HG03196 (cell line): ENCODE results near the gene PDE11A.

Source experiments
- ATAC-seq: cut with Tn5 transposase; IDR thresholded peaks from one replicate; pipeline ENCODE4 v1.9.1; 2021; ENCODE audit not compliant: unreplicated experiment

Gene PDE11A

DNA sequence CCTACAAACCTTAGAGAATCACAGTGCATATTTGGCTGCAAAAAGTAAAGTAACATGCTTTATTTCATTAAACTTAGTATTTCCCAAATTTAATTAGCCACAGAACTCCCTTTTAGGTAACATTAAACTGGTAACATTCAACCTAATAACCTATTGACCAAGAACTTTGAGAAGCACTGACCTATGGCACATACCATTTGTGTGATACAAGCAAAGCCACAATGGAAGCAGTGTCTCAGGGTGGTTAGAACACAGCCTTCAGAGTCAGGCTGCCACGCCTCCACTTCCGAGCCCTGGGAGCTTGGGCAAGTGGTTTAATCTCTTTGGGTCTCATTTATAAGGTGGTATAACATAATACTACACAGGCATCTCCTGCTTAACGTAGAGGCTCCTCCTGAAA lies 301.4 kb downstream of the PDE11A start:
- no peak for ATAC-seq

GRCh38 chr2:177767768-177768167 lies 304.8 kb downstream of the PDE11A start:
- no peak for ATAC-seq

DNA sequence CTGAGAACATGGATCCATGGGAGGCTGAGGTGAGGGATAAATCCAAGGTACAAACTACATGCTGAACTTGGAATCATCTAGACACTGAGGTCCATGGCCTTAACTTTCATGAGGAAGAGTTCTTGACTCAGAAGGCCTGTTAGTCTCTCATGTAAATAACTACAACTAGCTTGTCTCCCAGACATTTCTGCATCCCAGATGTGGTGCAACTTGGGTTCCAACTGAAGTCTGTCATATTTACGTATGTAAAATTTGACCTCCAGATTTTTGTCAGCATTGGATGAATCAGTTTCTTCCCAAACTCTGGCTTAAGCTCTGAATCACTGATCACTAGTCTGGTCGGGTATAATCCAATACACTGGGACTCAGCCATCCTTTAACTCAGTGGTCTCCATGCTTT lies 306.9 kb downstream of the PDE11A start:
- ATAC-seq: no peak

DNA sequence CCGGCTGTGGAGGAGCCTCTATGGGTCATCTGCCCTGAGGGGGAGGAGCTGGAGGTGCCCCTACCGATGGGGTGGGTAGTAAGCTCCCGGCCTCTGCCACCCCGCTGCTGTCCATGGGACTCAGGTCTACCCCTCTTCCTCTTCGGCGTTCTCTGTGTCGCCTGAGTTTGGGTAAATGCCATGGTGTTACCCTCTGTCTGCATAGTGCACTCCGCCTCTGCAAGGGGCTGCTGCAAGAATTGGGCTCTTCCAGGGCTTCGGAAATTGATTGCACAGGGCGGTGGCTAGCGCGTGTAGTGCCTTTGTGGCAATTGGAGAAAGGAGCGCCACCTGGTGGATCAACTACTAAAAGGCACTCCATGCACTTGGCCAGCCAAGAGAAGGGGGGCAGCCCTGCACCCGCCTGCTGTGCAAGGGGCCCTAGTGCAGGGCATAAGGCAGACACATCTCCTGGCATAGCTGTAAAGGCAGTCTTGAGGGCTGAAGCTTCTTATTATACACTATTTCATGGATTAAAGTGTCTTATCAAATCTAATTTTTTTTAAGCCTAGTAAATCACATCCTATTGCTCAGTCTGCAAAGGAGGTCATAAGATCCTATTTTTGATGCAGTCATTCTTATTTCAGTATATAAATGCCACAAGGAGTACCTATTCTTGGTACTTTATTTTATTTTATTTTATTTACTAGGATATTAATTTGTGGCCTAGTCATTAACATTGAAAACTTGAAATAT lies 308.9 kb downstream of the PDE11A start:
- ATAC-seq: peak; percentile 95

DNA sequence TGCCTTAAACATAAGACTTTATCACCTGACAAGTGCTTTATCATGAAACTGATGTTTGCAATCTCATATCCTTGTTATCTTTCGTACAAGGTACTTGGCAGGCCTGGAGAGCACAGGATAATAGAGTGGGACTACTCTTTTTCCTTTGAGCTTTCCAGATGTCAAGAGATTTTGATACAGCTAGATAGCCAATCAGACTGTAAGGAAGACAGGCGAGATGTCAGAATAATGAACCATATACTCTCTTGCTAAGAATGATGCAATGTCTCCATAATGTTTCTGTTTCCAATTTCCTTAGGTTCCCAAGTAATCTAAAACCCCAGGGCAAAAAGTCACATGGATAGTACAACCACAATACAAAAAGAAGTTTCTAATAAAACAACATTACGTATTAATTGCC lies 313.1 kb downstream of the PDE11A start:
- no peak for ATAC-seq

GRCh38 chr2:177758591-177759371 lies 313.8 kb downstream of the PDE11A start:
- no peak for ATAC-seq

GRCh38 chr2:177756336-177756735 lies 316.2 kb downstream of the PDE11A start:
- no peak for ATAC-seq

GRCh38 chr2:177754492-177754873 lies 318.1 kb downstream of the PDE11A start:
- no peak for ATAC-seq

DNA sequence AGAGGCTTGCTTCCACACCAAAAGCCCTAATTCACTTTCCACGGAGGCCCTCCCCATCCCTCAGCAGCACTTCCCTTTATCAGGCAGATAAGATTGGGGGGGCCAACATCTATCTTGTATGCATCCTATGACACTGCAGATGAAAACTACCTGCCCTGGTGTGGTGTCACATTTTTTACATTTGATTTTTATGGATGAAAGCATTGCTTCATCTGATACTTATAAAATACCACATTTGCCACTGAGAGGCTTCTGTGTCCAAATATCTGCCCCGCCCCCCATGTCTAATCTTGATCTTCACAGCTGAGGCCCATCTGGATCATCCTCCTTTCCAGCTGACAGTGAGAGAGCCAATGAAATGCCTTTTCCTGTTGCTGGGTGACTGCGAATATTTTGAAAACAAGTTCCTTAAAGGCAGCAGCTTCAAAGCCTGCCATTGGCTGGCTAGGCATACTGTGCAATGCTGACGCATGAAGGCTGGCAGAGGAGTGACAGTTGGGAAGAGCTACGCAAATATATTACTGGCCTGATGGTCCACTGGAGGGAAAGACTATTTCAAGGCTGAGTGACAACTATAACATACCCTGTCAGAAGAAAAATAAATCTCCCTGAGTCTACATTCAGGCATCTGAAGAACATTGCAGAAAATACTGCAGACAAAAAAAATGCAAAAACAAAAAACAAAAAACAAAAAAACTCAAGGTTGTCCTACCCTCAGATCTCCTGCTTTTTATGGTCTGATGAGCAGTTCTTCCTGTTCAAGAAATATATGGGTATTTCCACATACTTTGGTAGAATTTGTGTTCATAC lies 318.7 kb downstream of the PDE11A start:
- no peak for ATAC-seq

DNA sequence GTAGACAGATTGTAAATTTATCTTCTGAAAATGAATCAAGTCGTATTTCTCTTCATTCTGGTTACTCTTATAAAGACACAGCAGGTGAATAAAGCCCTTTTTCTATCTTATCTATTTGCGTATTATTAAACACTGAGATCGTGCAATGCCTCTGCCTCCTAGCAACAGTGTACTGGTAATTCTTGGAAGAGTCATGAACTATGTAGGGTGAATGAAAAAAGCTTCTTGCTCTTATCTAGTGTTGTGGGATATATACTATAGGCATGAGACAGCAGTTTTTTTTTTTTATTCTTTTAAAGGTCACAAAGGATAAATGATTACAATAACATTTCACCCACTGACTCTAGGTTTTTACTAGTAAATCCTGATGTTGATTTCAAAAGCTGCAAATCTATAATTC lies 324.2 kb downstream of the PDE11A start:
- no peak for ATAC-seq

DNA sequence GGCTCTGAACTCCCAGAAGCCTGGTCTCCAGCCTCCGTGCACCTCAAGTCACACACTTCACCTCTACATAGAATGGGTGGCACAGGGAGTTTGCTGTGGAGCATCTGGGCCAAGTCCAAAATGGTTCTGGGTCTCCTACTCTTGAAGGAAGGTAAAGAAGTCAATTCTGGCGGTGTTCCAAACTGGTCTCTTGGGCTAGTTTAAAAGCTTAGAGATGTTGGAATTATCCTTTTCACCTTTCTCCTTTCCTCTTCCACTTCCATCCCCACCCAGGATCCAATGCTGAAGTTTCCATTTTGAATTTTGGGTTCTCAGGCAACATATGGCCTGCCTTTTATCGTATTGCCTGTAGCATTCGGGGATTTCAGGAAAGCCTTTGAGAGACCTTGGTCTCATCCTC lies 325.2 kb downstream of the PDE11A start:
- ATAC-seq: no peak

- ATAC-seq: no peak
Observed at GRCh38 chr2:177746358-177746757, 326.2 kb downstream of the PDE11A start.

- ATAC-seq: no peak
Observed at GRCh38 chr2:177745531-177745930, 327.0 kb downstream of the PDE11A start.

DNA sequence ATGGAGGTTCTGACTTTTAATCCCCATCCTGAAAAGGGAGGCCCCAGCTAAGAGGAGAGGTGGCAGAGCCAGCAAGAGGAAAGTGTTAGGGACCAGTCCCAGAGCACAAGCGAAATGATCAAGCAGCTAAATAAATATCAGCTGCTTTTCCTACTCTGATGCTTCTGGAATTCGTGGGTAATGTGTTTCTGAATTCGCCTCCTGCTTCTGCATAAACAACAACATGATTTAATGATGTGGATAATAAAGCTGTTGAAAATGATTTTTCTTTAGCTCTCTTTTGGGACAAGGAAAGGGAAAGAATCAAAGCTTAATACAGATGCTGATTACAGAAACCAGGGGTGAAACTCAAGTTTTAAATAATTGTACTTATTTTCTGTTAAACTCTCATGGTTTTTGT lies 329.7 kb downstream of the PDE11A start:
- ATAC-seq: no peak

- no peak for ATAC-seq
Observed at GRCh38 chr2:177741866-177742265, 330.7 kb downstream of the PDE11A start.

- no peak for ATAC-seq
Observed at GRCh38 chr2:177740700-177741099, 331.9 kb downstream of the PDE11A start.

GRCh38 chr2:177738461-177739235 lies 333.9 kb downstream of the PDE11A start:
- ATAC-seq: no peak

GRCh38 chr2:177735318-177735803 lies 337.2 kb downstream of the PDE11A start:
- ATAC-seq: no peak

GRCh38 chr2:177733322-177733855 lies 339.2 kb downstream of the PDE11A start:
- ATAC-seq: no peak

GRCh38 chr2:177731384-177731783 lies 341.2 kb downstream of the PDE11A start:
- no peak for ATAC-seq
